ENCODE data around the gene TBCK.
"Not testable (repeated sequence)": the region's sequence is repeated elsewhere in the genome, so short reads cannot be mapped to it uniquely, and the experiment has no call there.

The TBCK gene

GRCh38 chr4:106329041-106329618 lies 13.1 kb upstream of the TBCK start:
- Histone ChIP-seq H3K9me3 (ENCODE audit: low read length) (no peaks in the 10 kb centered on the region), H3K27me3 (ENCODE audit: insufficient read depth, low read length) (no peaks in the 10 kb centered on the region), H3K9me2 (ENCODE audit: low read depth, low read length) (no peaks in the 10 kb centered on the region), H3F3A (ENCODE audit: insufficient read depth, low read length) (no peaks in the 10 kb centered on the region; the same call in 1 of the 2 replicates), H3K4me3 (ENCODE audit: low read depth, low read length, poor library complexity, severe bottlenecking) (no peak overlapping the region), H3K79me2 (ENCODE audit: insufficient read depth, low read length) (no peaks in the 10 kb centered on the region), H3K27ac (ENCODE audit: low read depth, low read length, poor library complexity, severe bottlenecking) (no peak overlapping the region), H4K20me1 (ENCODE audit: insufficient read depth, low read length) (no peaks in the 10 kb centered on the region), H3K9ac (ENCODE audit: low read length) (no peak overlapping the region), H2AFZ (ENCODE audit: low read length) (no peak overlapping the region), H3K4me1 (ENCODE audit: insufficient read depth, low read length, severe bottlenecking) (no peaks in the 10 kb centered on the region), H3K4me2 (ENCODE audit: low read length) (no peak overlapping the region), H3K36me3 (ENCODE audit: insufficient read depth, low read length) (peaks cover 69% of the 10 kb centered on the region)
- no peak for TF ChIP-seq EZH2 (IDR thresholded peaks at IDR 0.05; ENCODE audit: borderline replicate concordance, low read length)
- TF ChIP-seq, protein P1, sequence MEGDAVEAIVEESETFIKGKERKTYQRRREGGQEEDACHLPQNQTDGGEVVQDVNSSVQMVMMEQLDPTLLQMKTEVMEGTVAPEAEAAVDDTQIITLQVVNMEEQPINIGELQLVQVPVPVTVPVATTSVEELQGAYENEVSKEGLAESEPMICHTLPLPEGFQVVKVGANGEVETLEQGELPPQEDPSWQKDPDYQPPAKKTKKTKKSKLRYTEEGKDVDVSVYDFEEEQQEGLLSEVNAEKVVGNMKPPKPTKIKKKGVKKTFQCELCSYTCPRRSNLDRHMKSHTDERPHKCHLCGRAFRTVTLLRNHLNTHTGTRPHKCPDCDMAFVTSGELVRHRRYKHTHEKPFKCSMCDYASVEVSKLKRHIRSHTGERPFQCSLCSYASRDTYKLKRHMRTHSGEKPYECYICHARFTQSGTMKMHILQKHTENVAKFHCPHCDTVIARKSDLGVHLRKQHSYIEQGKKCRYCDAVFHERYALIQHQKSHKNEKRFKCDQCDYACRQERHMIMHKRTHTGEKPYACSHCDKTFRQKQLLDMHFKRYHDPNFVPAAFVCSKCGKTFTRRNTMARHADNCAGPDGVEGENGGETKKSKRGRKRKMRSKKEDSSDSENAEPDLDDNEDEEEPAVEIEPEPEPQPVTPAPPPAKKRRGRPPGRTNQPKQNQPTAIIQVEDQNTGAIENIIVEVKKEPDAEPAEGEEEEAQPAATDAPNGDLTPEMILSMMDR (IDR thresholded peaks at IDR 0.05; ENCODE audit: low read length): peak; percentile 69

DNA sequence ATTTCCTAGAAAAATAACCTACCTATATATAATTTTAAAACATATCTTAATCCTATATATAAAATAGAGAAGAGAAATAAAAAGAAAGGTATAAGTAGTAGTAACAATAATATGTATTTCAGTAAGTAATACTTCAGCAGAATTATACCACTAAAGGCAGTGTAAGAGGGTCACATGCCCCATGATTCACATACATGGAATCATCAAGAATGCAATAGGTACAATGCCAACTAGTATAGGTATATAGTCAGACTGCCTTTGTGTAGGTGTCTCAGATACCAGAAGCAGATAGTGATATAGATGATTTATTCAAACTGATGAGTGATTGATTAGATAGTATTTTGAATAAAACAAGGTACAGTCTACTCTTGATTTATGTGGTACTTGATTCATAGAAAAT lies 9.8 kb upstream of the TBCK start:
- Histone ChIP-seq H3K9me2 (ENCODE audit: low read depth, low read length) (no peaks in the 10 kb centered on the region), H4K20me1 (ENCODE audit: insufficient read depth, low read length) (no peaks in the 10 kb centered on the region), H3K79me2 (ENCODE audit: insufficient read depth, low read length) (peaks cover 6% of the 10 kb centered on the region; the same call in 1 of the 2 replicates), H3K27me3 (ENCODE audit: insufficient read depth, low read length) (no peaks in the 10 kb centered on the region), H3K4me3 (ENCODE audit: low read depth, low read length, poor library complexity, severe bottlenecking) (no peak overlapping the region), H3K27ac (ENCODE audit: low read depth, low read length, poor library complexity, severe bottlenecking) (no peak overlapping the region), H2AFZ (ENCODE audit: low read length) (no peak overlapping the region), H3K4me1 (ENCODE audit: insufficient read depth, low read length, severe bottlenecking) (no peaks in the 10 kb centered on the region), H3K4me2 (ENCODE audit: low read length) (no peak overlapping the region), H3F3A (ENCODE audit: insufficient read depth, low read length) (no peaks in the 10 kb centered on the region; the same call in 1 of the 2 replicates), H3K36me3 (ENCODE audit: insufficient read depth, low read length) (peaks cover 46% of the 10 kb centered on the region), H3K9me3 (ENCODE audit: low read length) (no peaks in the 10 kb centered on the region), H3K9ac (ENCODE audit: low read length) (no peak overlapping the region)
- TF ChIP-seq, protein P1 (IDR thresholded peaks at IDR 0.05; ENCODE audit: low read length): no peak
- TF ChIP-seq EZH2 (IDR thresholded peaks at IDR 0.05; ENCODE audit: borderline replicate concordance, low read length): no peak

- Histone ChIP-seq H3K36me3 (ENCODE audit: insufficient read depth, low read length) (peaks cover 38% of the 10 kb centered on the region), H3K27ac (ENCODE audit: low read depth, low read length, poor library complexity, severe bottlenecking) (no peak overlapping the region), H3K27me3 (ENCODE audit: insufficient read depth, low read length) (no peaks in the 10 kb centered on the region), H3K4me3 (ENCODE audit: low read depth, low read length, poor library complexity, severe bottlenecking) (no peak overlapping the region), H3K79me2 (ENCODE audit: insufficient read depth, low read length) (peaks cover 30% of the 10 kb centered on the region), H3K4me2 (ENCODE audit: low read length) (no peak overlapping the region), H4K20me1 (ENCODE audit: insufficient read depth, low read length) (no peaks in the 10 kb centered on the region), H3K9me3 (ENCODE audit: low read length) (no peaks in the 10 kb centered on the region), H3F3A (ENCODE audit: insufficient read depth, low read length) (no peaks in the 10 kb centered on the region; the same call in none of the 2 replicates), H3K4me1 (ENCODE audit: insufficient read depth, low read length, severe bottlenecking) (peaks cover 11% of the 10 kb centered on the region), H3K9me2 (ENCODE audit: low read depth, low read length) (no peaks in the 10 kb centered on the region), H3K9ac (ENCODE audit: low read length) (no peak overlapping the region), H2AFZ (ENCODE audit: low read length) (no peak overlapping the region)
- TF ChIP-seq EZH2 (IDR thresholded peaks at IDR 0.05; ENCODE audit: borderline replicate concordance, low read length): no peak
- TF ChIP-seq, protein P1 (IDR thresholded peaks at IDR 0.05; ENCODE audit: low read length): no peak
Observed at GRCh38 chr4:106323119-106323518, 7.1 kb upstream of the TBCK start.

DNA sequence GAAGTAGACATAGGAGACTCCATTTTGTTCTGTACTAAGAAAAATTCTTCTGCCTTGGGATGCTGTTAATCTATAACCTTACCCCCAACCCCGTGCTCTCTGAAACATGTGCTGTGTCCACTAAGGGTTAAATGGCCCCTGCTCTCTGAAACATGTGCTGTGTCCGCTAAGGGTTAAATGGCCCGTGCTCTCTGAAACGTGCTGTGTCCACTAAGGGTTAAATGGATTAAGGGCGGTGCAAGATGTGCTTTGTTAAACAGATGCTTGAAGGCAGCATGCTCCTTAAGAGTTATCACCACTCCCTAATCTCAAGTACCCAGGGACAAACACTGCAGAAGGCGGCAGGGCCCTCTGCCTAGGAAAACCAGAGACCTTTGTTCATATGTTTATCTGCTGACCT lies 5.8 kb upstream of the TBCK start:
- H4K20me1 ChIP-seq (ENCODE audit: insufficient read depth, low read length); H3F3A ChIP-seq (ENCODE audit: insufficient read depth, low read length); H3K4me3 ChIP-seq (ENCODE audit: low read depth, low read length, poor library complexity, severe bottlenecking); H3K9ac ChIP-seq (ENCODE audit: low read length); H3K27me3 ChIP-seq (ENCODE audit: insufficient read depth, low read length); H3K27ac ChIP-seq (ENCODE audit: low read depth, low read length, poor library complexity, severe bottlenecking); H3K9me2 ChIP-seq (ENCODE audit: low read depth, low read length); H2AFZ ChIP-seq (ENCODE audit: low read length); H3K9me3 ChIP-seq (ENCODE audit: low read length); H3K4me2 ChIP-seq (ENCODE audit: low read length): not testable (repeated sequence)
- Histone ChIP-seq H3K4me1 (ENCODE audit: insufficient read depth, low read length, severe bottlenecking) (peaks cover 23% of the 10 kb centered on the region), H3K79me2 (ENCODE audit: insufficient read depth, low read length) (peaks cover 43% of the 10 kb centered on the region), H3K36me3 (ENCODE audit: insufficient read depth, low read length) (peaks cover 25% of the 10 kb centered on the region)

- H3K27me3 ChIP-seq (ENCODE audit: insufficient read depth, low read length); H3K9ac ChIP-seq (ENCODE audit: low read length); H3F3A ChIP-seq (ENCODE audit: insufficient read depth, low read length); H2AFZ ChIP-seq (ENCODE audit: low read length); H3K27ac ChIP-seq (ENCODE audit: low read depth, low read length, poor library complexity, severe bottlenecking); H3K9me2 ChIP-seq (ENCODE audit: low read depth, low read length); H3K4me3 ChIP-seq (ENCODE audit: low read depth, low read length, poor library complexity, severe bottlenecking); H4K20me1 ChIP-seq (ENCODE audit: insufficient read depth, low read length); H3K4me2 ChIP-seq (ENCODE audit: low read length); H3K9me3 ChIP-seq (ENCODE audit: low read length): not testable (repeated sequence)
- peaks cover 47% of the 10 kb centered on the region for H3K79me2 ChIP-seq (ENCODE audit: insufficient read depth, low read length)
- peaks cover 23% of the 10 kb centered on the region for H3K4me1 ChIP-seq (ENCODE audit: insufficient read depth, low read length, severe bottlenecking)
- H3K36me3 ChIP-seq (ENCODE audit: insufficient read depth, low read length): peaks cover 20% of the 10 kb centered on the region
Observed at GRCh38 chr4:106321168-106321567, 5.2 kb upstream of the TBCK start.
